Measurements from ENCODE around the gene ZBBX.

ZBBX gene

GRCh38 chr3:167287308-167287707, 92.8 kb downstream of the ZBBX start:
- DNase-seq (ENCODE audit: insufficient read length, low spot score) = no peak
- no peak for FAIRE-seq
- TF ChIP-seq TAF1 (IDR thresholded peaks at IDR 0.05; ENCODE audit: low read depth, low read length) = no peak
- TF ChIP-seq POLR2AphosphoS5 (IDR thresholded peaks at IDR 0.05; ENCODE audit: low read depth, low read length) = no peak
- no peak for TF ChIP-seq SPI1 (IDR thresholded peaks at IDR 0.05; ENCODE audit: low read depth, low read length)
- TF ChIP-seq PAX5 (IDR thresholded peaks at IDR 0.05; ENCODE audit: insufficient read depth, low read length, severe bottlenecking) = no peak
- no peak for TF ChIP-seq POU2F2 (IDR thresholded peaks at IDR 0.05; ENCODE audit: low read depth, low read length)
- TF ChIP-seq POLR2A (IDR thresholded peaks at IDR 0.05; ENCODE audit: low read depth, low read length) = no peak

- TF ChIP-seq POLR2AphosphoS5 (IDR thresholded peaks at IDR 0.05; ENCODE audit: low read depth, low read length) = no peak
- TF ChIP-seq POU2F2 (IDR thresholded peaks at IDR 0.05; ENCODE audit: low read depth, low read length) = no peak
- TF ChIP-seq POLR2A (IDR thresholded peaks at IDR 0.05; ENCODE audit: low read depth, low read length) = no peak
- no peak for TF ChIP-seq PAX5 (IDR thresholded peaks at IDR 0.05; ENCODE audit: insufficient read depth, low read length, severe bottlenecking)
- TF ChIP-seq SPI1 (IDR thresholded peaks at IDR 0.05; ENCODE audit: low read depth, low read length) = no peak
- TF ChIP-seq TAF1 (IDR thresholded peaks at IDR 0.05; ENCODE audit: low read depth, low read length) = no peak
- FAIRE-seq (no peak), DNase-seq (ENCODE audit: insufficient read length, low spot score) (no peak)
These were observed 105.8 kb downstream of the ZBBX start for GRCh38 chr3:167274141-167274874.

GRCh38 chr3:167253037-167253436, 127.1 kb downstream of the ZBBX start:
- TF ChIP-seq POU2F2 (IDR thresholded peaks at IDR 0.05; ENCODE audit: low read depth, low read length) = no peak
- TF ChIP-seq TAF1 (IDR thresholded peaks at IDR 0.05; ENCODE audit: low read depth, low read length) = no peak
- TF ChIP-seq SPI1 (IDR thresholded peaks at IDR 0.05; ENCODE audit: low read depth, low read length) = no peak
- no peak for TF ChIP-seq PAX5 (IDR thresholded peaks at IDR 0.05; ENCODE audit: insufficient read depth, low read length, severe bottlenecking)
- TF ChIP-seq POLR2AphosphoS5 (IDR thresholded peaks at IDR 0.05; ENCODE audit: low read depth, low read length) = no peak
- no peak for TF ChIP-seq POLR2A (IDR thresholded peaks at IDR 0.05; ENCODE audit: low read depth, low read length)
- no peak for FAIRE-seq
- DNase-seq (ENCODE audit: insufficient read length, low spot score) = no peak

GRCh38 chr3:167251678-167252077, 128.4 kb downstream of the ZBBX start:
- TF ChIP-seq POLR2AphosphoS5 (IDR thresholded peaks at IDR 0.05; ENCODE audit: low read depth, low read length) = no peak
- no peak for TF ChIP-seq POU2F2 (IDR thresholded peaks at IDR 0.05; ENCODE audit: low read depth, low read length)
- no peak for TF ChIP-seq PAX5 (IDR thresholded peaks at IDR 0.05; ENCODE audit: insufficient read depth, low read length, severe bottlenecking)
- no peak for TF ChIP-seq TAF1 (IDR thresholded peaks at IDR 0.05; ENCODE audit: low read depth, low read length)
- TF ChIP-seq POLR2A (IDR thresholded peaks at IDR 0.05; ENCODE audit: low read depth, low read length) = no peak
- no peak for TF ChIP-seq SPI1 (IDR thresholded peaks at IDR 0.05; ENCODE audit: low read depth, low read length)
- FAIRE-seq (no peak), DNase-seq (ENCODE audit: insufficient read length, low spot score) (no peak)

- FAIRE-seq (no peak), DNase-seq (ENCODE audit: insufficient read length, low spot score) (no peak)
- TF ChIP-seq PAX5 (IDR thresholded peaks at IDR 0.05; ENCODE audit: insufficient read depth, low read length, severe bottlenecking) (no peak), TAF1 (IDR thresholded peaks at IDR 0.05; ENCODE audit: low read depth, low read length) (no peak), POLR2A (IDR thresholded peaks at IDR 0.05; ENCODE audit: low read depth, low read length) (no peak), SPI1 (IDR thresholded peaks at IDR 0.05; ENCODE audit: low read depth, low read length) (no peak), POU2F2 (IDR thresholded peaks at IDR 0.05; ENCODE audit: low read depth, low read length) (no peak), POLR2AphosphoS5 (IDR thresholded peaks at IDR 0.05; ENCODE audit: low read depth, low read length) (no peak)
These were observed 133.8 kb downstream of the ZBBX start for GRCh38 chr3:167246252-167246651.

- FAIRE-seq (no peak), DNase-seq (ENCODE audit: insufficient read length, low spot score) (no peak)
- TF ChIP-seq POU2F2 (IDR thresholded peaks at IDR 0.05; ENCODE audit: low read depth, low read length) (no peak), POLR2A (IDR thresholded peaks at IDR 0.05; ENCODE audit: low read depth, low read length) (no peak), TAF1 (IDR thresholded peaks at IDR 0.05; ENCODE audit: low read depth, low read length) (no peak), PAX5 (IDR thresholded peaks at IDR 0.05; ENCODE audit: insufficient read depth, low read length, severe bottlenecking) (no peak), POLR2AphosphoS5 (IDR thresholded peaks at IDR 0.05; ENCODE audit: low read depth, low read length) (no peak), SPI1 (IDR thresholded peaks at IDR 0.05; ENCODE audit: low read depth, low read length) (no peak)
These were observed 138.8 kb downstream of the ZBBX start for GRCh38 chr3:167241048-167241845.

- no peak for DNase-seq (ENCODE audit: insufficient read length, low spot score)
- FAIRE-seq = no peak
- TF ChIP-seq TAF1 (IDR thresholded peaks at IDR 0.05; ENCODE audit: low read depth, low read length) = no peak
These were observed 152.0 kb downstream of the ZBBX start for GRCh38 chr3:167228135-167228534.

GRCh38 chr3:167225821-167226220, 154.3 kb downstream of the ZBBX start:
- TF ChIP-seq SPI1 (IDR thresholded peaks at IDR 0.05; ENCODE audit: low read depth, low read length) (no peak), POLR2AphosphoS5 (IDR thresholded peaks at IDR 0.05; ENCODE audit: low read depth, low read length) (no peak), POLR2A (IDR thresholded peaks at IDR 0.05; ENCODE audit: low read depth, low read length) (no peak), TAF1 (IDR thresholded peaks at IDR 0.05; ENCODE audit: low read depth, low read length) (no peak), POU2F2 (IDR thresholded peaks at IDR 0.05; ENCODE audit: low read depth, low read length) (no peak)
- no peak for DNase-seq (ENCODE audit: insufficient read length, low spot score)

GRCh38 chr3:167209011-167209410, 171.1 kb downstream of the ZBBX start:
- DNase-seq (ENCODE audit: insufficient read length, low spot score) (no peak), FAIRE-seq (no peak)
- no peak for TF ChIP-seq POLR2A (IDR thresholded peaks at IDR 0.05; ENCODE audit: low read depth, low read length)
- TF ChIP-seq TAF1 (IDR thresholded peaks at IDR 0.05; ENCODE audit: low read depth, low read length) = no peak
- no peak for TF ChIP-seq PAX5 (IDR thresholded peaks at IDR 0.05; ENCODE audit: insufficient read depth, low read length, severe bottlenecking)
- no peak for TF ChIP-seq POLR2AphosphoS5 (IDR thresholded peaks at IDR 0.05; ENCODE audit: low read depth, low read length)
- no peak for TF ChIP-seq SPI1 (IDR thresholded peaks at IDR 0.05; ENCODE audit: low read depth, low read length)
- TF ChIP-seq POU2F2 (IDR thresholded peaks at IDR 0.05; ENCODE audit: low read depth, low read length) = no peak

More at GRCh38 chr3:167225821-167226220, 154.3 kb downstream of the ZBBX start:
- FAIRE-seq = no peak

All from GM12891 (cell line).